ENCODE results near the gene ASTN2. TPM values are rescaled to one million over a fixed set of nuclear protein-coding genes. Genes with fewer than 3 reads are reported as not detected.
"Not testable (repeated sequence)": the region's sequence is repeated elsewhere in the genome, so short reads cannot be mapped to it uniquely, and the experiment has no call there.

ASTN2 gene
- polyA plus RNA-seq, 3 donors from 2014 or later, result 1.7 to 4.5 (median 2.2) TPM

- H3K36me3 Mint-ChIP-seq, result peaks cover 14 to 19% (median 14%) of the 10 kb centered on the region in 3 donors
- peaks cover 30 to 69% of the 10 kb centered on the region in 2 donors for H3K4me1 Mint-ChIP-seq
- no peak overlapping the region for H3K4me3 Mint-ChIP-seq
- no peak for DNase-seq
- no peaks in the 10 kb centered on the region for H3K9me3 Mint-ChIP-seq
- peaks cover 0 to 2% (median 0%) of the 10 kb centered on the region in 3 donors for H3K27me3 Mint-ChIP-seq (ENCODE audit: low read depth in 3 of 3)
- H3K27ac Mint-ChIP-seq, result no peak overlapping the region
These were observed 720.0 kb downstream of the ASTN2 start for GRCh38 chr9:116694785-116695291.

GRCh38 chr9:116693233-116693731 is 721.6 kb downstream of the ASTN2 start:
- H3K36me3 Mint-ChIP-seq, result peaks cover 5 to 10% (median 7%) of the 10 kb centered on the region in 3 donors
- DNase-seq, result no peak
- no peak overlapping the region for H3K4me3 Mint-ChIP-seq

GRCh38 chr9:116692616-116693015 is 722.2 kb downstream of the ASTN2 start:
- peaks cover 0 to 7% (median 6%) of the 10 kb centered on the region in 3 donors for H3K36me3 Mint-ChIP-seq
- H3K4me1 Mint-ChIP-seq, result peaks cover 51 to 91% of the 10 kb centered on the region in 2 donors
- H3K4me3 Mint-ChIP-seq, result no peak overlapping the region
- DNase-seq, result peak in 1 of 3 donors; percentile 0
- H3K27ac Mint-ChIP-seq, result peak overlapping the region in 3 of 6 donors; percentile 22 to 58 (median 32)
- no peaks in the 10 kb centered on the region for H3K9me3 Mint-ChIP-seq
- H3K27me3 Mint-ChIP-seq (ENCODE audit: low read depth in 3 of 3), result peaks cover 0 to 2% (median 1%) of the 10 kb centered on the region in 3 donors

More at GRCh38 chr9:116693233-116693731, 721.6 kb downstream of the ASTN2 start:
- Mint-ChIP-seq H3K9me3 (no peaks in the 10 kb centered on the region), H3K4me1 (peaks cover 45 to 85% of the 10 kb centered on the region in 2 donors), H3K27me3 (ENCODE audit: low read depth in 3 of 3) (peaks cover 0 to 2% (median 0%) of the 10 kb centered on the region in 3 donors), H3K27ac (peak overlapping the region in 2 of 6 donors; percentile 10 to 39)

- Mint-ChIP-seq H3K4me1 (peaks cover 54 to 92% of the 10 kb centered on the region in 2 donors), H3K9me3 (no peaks in the 10 kb centered on the region), H3K27ac (peak overlapping the region in 1 of 6 donors; percentile 9), H3K4me3 (no peak overlapping the region), H3K27me3 (ENCODE audit: low read depth in 3 of 3) (peaks cover 1 to 6% (median 1%) of the 10 kb centered on the region in 3 donors), H3K36me3 (no peaks in the 10 kb centered on the region)
- DNase-seq, result no peak
These were observed 723.2 kb downstream of the ASTN2 start for GRCh38 chr9:116691607-116692006.

GRCh38 chr9:116690805-116691204 is 724.1 kb downstream of the ASTN2 start:
- not testable (repeated sequence) for H3K9me3 Mint-ChIP-seq; H3K4me3 Mint-ChIP-seq; H3K27me3 Mint-ChIP-seq (ENCODE audit: low read depth in 3 of 3); DNase-seq; H3K36me3 Mint-ChIP-seq
- peak overlapping the region in 1 of 6 donors; percentile 23 for H3K27ac Mint-ChIP-seq
- peaks cover 59 to 92% of the 10 kb centered on the region in 2 donors for H3K4me1 Mint-ChIP-seq

- H3K27me3 Mint-ChIP-seq (ENCODE audit: low read depth in 3 of 3), result peaks cover 1 to 6% (median 3%) of the 10 kb centered on the region in 3 donors
- DNase-seq, result no peak
- H3K4me1 Mint-ChIP-seq, result peaks cover 57 to 81% of the 10 kb centered on the region in 2 donors
- peak overlapping the region in 2 of 5 donors; percentile 5 to 19 for H3K4me3 Mint-ChIP-seq
- H3K27ac Mint-ChIP-seq, result peak overlapping the region in 4 of 6 donors; percentile 15 to 46 (median 29)
- H3K36me3 Mint-ChIP-seq, result no peaks in the 10 kb centered on the region
- no peaks in the 10 kb centered on the region for H3K9me3 Mint-ChIP-seq
These were observed 725.3 kb downstream of the ASTN2 start for GRCh38 chr9:116689486-116690032.

GRCh38 chr9:116688806-116689485 is 725.9 kb downstream of the ASTN2 start:
- peak overlapping the region; percentile 48 to 97 (median 80) for H3K27ac Mint-ChIP-seq
- H3K4me1 Mint-ChIP-seq, result peaks cover 56 to 80% of the 10 kb centered on the region in 2 donors
- peak overlapping the region; percentile 84 to 99 (median 86) for H3K4me3 Mint-ChIP-seq
- peaks cover 1 to 6% (median 3%) of the 10 kb centered on the region in 3 donors for H3K27me3 Mint-ChIP-seq (ENCODE audit: low read depth in 3 of 3)
- H3K36me3 Mint-ChIP-seq, result no peaks in the 10 kb centered on the region
- no peak for DNase-seq
- H3K9me3 Mint-ChIP-seq, result no peaks in the 10 kb centered on the region

- peaks cover 52 to 68% of the 10 kb centered on the region in 2 donors for H3K4me1 Mint-ChIP-seq
- peak overlapping the region; percentile 84 to 99 (median 86) for H3K4me3 Mint-ChIP-seq
- no peaks in the 10 kb centered on the region for H3K9me3 Mint-ChIP-seq
- H3K27me3 Mint-ChIP-seq (ENCODE audit: low read depth in 3 of 3), result peaks cover 1 to 6% (median 3%) of the 10 kb centered on the region in 3 donors
- no peak for DNase-seq
- H3K36me3 Mint-ChIP-seq, result no peaks in the 10 kb centered on the region
- H3K27ac Mint-ChIP-seq, result peak overlapping the region; percentile 58 to 97 (median 82)
These were observed 727.1 kb downstream of the ASTN2 start for GRCh38 chr9:116687754-116688135.

GRCh38 chr9:116687074-116687753 is 727.6 kb downstream of the ASTN2 start, which contains the start of gene TRIM32:
TRIM32 (plus strand) TSS chr9:116687305; CDS start chr9:116697743, 10,438 bp downstream.
- Mint-ChIP-seq H3K9me3 (no peaks in the 10 kb centered on the region), H3K36me3 (no peaks in the 10 kb centered on the region), H3K27me3 (ENCODE audit: low read depth in 3 of 3) (peaks cover 1 to 6% (median 3%) of the 10 kb centered on the region in 3 donors), H3K4me3 (peak within 1 kb of the TSS; percentile 84 to 99 (median 86)), H3K27ac (peak within 1 kb of the TSS; percentile 76 to 97 (median 84)), H3K4me1 (peaks cover 47 to 63% of the 10 kb centered on the region in 2 donors)
- DNase-seq, result peak; percentile 88 to 92 (median 90)

- H3K9me3 Mint-ChIP-seq, result no peaks in the 10 kb centered on the region
- peaks cover 1 to 6% (median 3%) of the 10 kb centered on the region in 3 donors for H3K27me3 Mint-ChIP-seq (ENCODE audit: low read depth in 3 of 3)
- H3K4me3 Mint-ChIP-seq, result peak overlapping the region; percentile 84 to 99 (median 86)
- H3K36me3 Mint-ChIP-seq, result no peaks in the 10 kb centered on the region
- no peak for DNase-seq
- peaks cover 44 to 58% of the 10 kb centered on the region in 2 donors for H3K4me1 Mint-ChIP-seq
- peak overlapping the region; percentile 76 to 97 (median 84) for H3K27ac Mint-ChIP-seq
These were observed 728.2 kb downstream of the ASTN2 start for GRCh38 chr9:116686693-116687073.

- peaks cover 1 to 6% (median 3%) of the 10 kb centered on the region in 3 donors for H3K27me3 Mint-ChIP-seq (ENCODE audit: low read depth in 3 of 3)
- H3K9me3 Mint-ChIP-seq, result no peaks in the 10 kb centered on the region
These were observed 728.7 kb downstream of the ASTN2 start for GRCh38 chr9:116686135-116686534.

GRCh38 chr9:116685166-116685565 is 729.7 kb downstream of the ASTN2 start:
- Mint-ChIP-seq H3K36me3 (no peaks in the 10 kb centered on the region), H3K27me3 (ENCODE audit: low read depth in 3 of 3) (peaks cover 1 to 8% (median 4%) of the 10 kb centered on the region in 3 donors)

More at GRCh38 chr9:116686135-116686534, 728.7 kb downstream of the ASTN2 start:
- H3K36me3 Mint-ChIP-seq, result no peaks in the 10 kb centered on the region
- peak overlapping the region; percentile 84 to 99 (median 86) for H3K4me3 Mint-ChIP-seq
- DNase-seq, result no peak
- peak overlapping the region; percentile 76 to 97 (median 84) for H3K27ac Mint-ChIP-seq
- peaks cover 40 to 52% of the 10 kb centered on the region in 2 donors for H3K4me1 Mint-ChIP-seq

GRCh38 chr9:116683535-116683934 is 731.3 kb downstream of the ASTN2 start:
- H3K27me3 Mint-ChIP-seq (ENCODE audit: low read depth in 3 of 3), result peaks cover 4 to 8% (median 5%) of the 10 kb centered on the region in 3 donors
- no peak overlapping the region for H3K27ac Mint-ChIP-seq
- H3K4me3 Mint-ChIP-seq, result no peak overlapping the region
- no peak for DNase-seq
- peaks cover 23 to 26% of the 10 kb centered on the region in 2 donors for H3K4me1 Mint-ChIP-seq
- H3K36me3 Mint-ChIP-seq, result no peaks in the 10 kb centered on the region
- peaks cover 0 to 1% (median 0%) of the 10 kb centered on the region in 6 donors for H3K9me3 Mint-ChIP-seq

More at GRCh38 chr9:116685166-116685565, 729.7 kb downstream of the ASTN2 start:
- H3K4me1 Mint-ChIP-seq, result peaks cover 35 to 42% of the 10 kb centered on the region in 2 donors
- no peak overlapping the region for H3K27ac Mint-ChIP-seq
- H3K4me3 Mint-ChIP-seq, result no peak overlapping the region
- no peaks in the 10 kb centered on the region for H3K9me3 Mint-ChIP-seq
- no peak for DNase-seq

Measured in immature natural killer cell (primary cell).